B cell (primary cell): Measurements from ENCODE around the gene KIAA1217.

Experiments
- EZH2 ChIP-seq: IDR thresholded peaks from 2 replicates; pipeline ENCODE4 v1.6.1; 2012; ENCODE audit warnings: borderline replicate concordance, low read depth, mild to moderate bottlenecking, moderate library complexity, low read length; ENCODE audit not compliant: insufficient read depth, poor library complexity, severe bottlenecking
- TF ChIP-seq, protein P1 (sequence below): fragments of 200-600 bp; IDR thresholded peaks from one replicate; pipeline ENCODE4 v1.8.0; 2022; ENCODE audit warnings: antibody characterized with exemption, mild to moderate bottlenecking

- TF ChIP-seq, protein P1, sequence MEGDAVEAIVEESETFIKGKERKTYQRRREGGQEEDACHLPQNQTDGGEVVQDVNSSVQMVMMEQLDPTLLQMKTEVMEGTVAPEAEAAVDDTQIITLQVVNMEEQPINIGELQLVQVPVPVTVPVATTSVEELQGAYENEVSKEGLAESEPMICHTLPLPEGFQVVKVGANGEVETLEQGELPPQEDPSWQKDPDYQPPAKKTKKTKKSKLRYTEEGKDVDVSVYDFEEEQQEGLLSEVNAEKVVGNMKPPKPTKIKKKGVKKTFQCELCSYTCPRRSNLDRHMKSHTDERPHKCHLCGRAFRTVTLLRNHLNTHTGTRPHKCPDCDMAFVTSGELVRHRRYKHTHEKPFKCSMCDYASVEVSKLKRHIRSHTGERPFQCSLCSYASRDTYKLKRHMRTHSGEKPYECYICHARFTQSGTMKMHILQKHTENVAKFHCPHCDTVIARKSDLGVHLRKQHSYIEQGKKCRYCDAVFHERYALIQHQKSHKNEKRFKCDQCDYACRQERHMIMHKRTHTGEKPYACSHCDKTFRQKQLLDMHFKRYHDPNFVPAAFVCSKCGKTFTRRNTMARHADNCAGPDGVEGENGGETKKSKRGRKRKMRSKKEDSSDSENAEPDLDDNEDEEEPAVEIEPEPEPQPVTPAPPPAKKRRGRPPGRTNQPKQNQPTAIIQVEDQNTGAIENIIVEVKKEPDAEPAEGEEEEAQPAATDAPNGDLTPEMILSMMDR, result no peak
- TF ChIP-seq EZH2, result no peak
Measured at GRCh38 chr10:24394461-24395190, 185.7 kb downstream of the KIAA1217 start.
